HT-29 (cell line): Measurements from ENCODE around the gene GPR158. TPM values are rescaled to one million over a fixed set of nuclear protein-coding genes. Genes with fewer than 3 reads are reported as not detected.
"Not testable (repeated sequence)": the region's sequence is repeated elsewhere in the genome, so short reads cannot be mapped to it uniquely, and the experiment has no call there.

Experiments
- DNase-seq: peaks from one replicate; pipeline ENCODE4 v3.0.0-alpha.2; 2015; ENCODE audit warnings: low spot score
- total RNA-seq: library from RNA; depleted of rRNA; stranded (reverse); fragments of >200 nt; shearing (Covaris generic); gene quantifications from 2 replicates; pipeline ENCODE4 v1.2.3, GENCODE V29; 2014

The GPR158 gene
- total RNA-seq, 1 experiment from 2014 or later, result 3.1 TPM

DNA sequence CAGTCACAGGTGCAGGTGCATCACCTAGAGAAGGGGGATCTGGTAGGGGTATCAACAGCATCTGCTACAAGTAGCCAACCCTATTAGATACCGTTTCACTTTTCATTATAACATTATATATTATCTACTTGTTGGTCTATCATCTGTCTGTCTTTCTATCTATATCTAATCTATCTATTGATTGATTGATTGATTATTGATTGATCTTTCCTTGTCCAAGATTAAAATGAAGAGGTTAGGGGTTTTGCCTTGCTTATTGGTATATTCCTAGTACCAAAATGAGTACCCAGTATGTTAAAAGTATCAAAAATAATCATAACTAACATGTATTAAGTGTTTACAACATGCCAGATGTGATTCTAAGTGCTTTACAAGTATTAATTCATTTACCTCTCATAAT, 121.5 kb downstream of the GPR158 start:
- DNase-seq, result no peak

DNA sequence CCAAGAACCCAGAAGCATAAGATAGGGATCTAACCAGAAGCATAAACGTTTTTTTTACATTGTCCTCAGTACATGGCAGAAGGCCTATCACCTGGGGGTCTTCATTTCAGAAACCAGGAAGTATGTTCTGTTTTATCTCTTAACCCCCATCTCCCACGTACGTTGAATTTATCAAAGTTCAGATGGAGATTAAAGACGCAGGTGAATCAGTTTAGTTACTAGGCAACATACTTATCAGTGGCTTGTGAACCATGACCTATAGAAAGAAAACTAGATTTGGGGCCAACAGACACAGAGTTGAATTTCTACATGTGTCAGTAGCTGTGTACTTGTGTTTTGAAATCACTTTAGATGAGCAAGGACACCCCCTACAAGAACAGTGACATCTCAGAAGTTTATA, 122.7 kb downstream of the GPR158 start:
- DNase-seq, result no peak

DNA sequence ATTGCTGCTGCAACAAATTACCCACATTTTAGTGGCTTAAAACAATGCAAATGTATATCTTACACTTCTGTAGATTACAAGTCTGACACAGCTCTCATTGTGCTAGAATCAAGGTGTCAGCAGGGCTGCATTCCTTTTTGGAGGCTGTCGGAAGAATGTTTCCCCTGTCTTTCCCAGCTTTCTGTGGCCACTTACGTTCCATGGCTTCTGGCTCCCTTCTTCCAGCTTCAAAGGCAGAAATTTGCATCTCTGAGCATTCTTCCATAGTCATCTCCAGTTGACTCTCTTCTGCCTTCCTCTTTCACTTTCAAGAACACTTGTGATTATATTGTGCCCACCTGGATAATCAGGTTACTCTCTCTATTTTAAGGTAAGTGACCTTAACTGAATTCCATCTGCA, 125.3 kb downstream of the GPR158 start:
- DNase-seq, result no peak

DNA sequence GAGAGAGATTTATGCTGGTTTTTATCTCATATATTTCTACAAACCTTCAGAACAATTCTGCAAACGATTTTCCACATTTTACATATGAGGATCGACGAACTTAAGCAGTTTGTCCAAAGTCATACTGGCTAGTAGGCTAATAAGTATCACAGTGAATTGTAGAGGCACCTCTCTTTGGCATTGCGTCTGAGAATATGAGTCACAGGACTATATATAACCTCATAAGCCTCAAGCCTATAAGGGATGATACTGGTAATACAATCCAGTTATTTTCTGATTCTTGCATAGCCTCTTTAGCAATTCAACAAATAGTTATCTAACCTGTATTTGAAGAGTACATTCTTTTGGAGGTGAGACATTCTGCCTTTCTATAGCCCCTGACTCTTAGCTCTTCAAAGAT, 129.8 kb downstream of the GPR158 start:
- no peak for DNase-seq

DNA sequence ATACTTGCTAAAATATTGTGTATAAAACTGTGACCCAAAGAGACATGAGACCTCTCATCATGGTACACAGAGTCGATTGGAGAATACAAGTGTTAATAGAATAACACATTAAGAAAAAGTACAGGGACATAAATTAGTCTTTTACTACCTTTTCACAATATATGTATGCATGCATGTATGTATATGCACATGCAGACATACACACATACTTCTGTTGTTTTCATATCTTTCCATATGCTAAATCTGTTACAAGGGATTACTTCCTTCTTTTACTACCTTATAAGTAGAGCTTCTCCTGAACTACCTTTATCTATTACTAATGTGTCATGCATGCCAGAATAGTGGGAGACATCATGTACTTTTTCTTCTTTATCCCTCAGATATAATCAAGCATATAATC, 131.6 kb downstream of the GPR158 start:
- no peak for DNase-seq

DNA sequence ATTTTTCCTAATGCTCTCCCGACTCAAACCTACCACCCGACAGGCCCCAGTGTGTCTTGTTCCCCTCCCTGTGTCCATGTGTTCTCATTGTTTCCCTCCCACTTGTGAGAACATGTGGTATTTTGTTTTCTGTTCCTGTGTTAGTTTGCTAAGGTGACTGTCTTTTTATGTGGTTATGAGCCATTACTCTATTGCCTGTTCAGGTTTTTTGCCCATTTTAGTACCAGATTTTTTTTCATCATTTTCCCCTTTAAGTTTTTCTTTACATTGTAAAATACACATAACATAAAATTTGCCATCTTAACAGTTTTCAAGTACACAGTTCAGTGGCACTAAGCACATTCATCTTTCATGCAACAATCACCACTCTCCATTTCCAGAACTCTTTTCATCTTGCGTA, 133.5 kb downstream of the GPR158 start:
- DNase-seq, result no peak

DNA sequence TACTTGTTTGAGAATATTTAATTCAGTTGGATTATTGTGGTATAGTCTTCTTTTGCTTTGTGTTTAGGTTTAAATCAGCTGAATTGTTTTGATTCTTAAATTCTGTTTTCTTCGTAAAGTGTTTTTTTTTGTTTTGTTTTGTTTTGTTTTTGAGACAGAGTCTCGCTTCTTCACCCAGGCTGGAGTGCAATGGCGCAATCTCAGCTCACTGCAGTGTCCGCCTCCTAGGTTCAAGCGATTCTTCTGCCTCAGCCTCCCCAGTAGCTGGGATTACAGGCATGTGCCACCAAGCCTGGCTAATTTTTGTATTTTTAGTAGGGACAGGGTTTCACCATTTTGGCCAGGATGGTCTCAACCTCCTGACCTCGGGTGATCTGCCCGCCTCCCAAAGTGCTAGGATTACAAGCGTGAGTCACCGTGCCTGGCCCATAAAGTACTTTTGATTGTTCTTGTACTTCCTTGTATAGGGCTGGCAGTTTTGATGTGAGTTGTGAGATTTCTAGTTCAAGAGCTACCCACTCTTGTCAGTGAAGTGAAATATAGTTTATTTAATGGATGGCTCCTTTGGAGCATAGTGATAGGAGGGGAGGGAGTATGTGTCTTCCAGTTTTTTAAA, 142.9 kb downstream of the GPR158 start:
- DNase-seq, result peak; percentile 32

DNA sequence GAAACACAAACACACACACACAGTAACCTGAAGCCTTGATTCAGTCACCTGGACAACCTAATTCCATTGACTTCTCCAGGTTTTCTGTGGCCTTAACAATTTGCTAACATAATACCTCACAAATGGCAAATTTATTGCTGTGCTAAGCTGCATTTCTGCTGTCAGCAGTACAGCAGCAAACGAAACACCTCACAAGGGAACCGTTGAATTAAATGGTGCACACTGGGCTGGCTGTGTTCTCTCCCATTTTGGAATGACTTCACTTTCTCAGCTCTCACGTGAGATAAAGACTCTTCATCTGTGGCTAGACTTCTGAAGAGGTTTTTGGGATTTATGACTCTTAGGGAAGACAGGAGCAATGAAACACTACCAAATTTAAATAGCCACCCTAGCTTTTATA, 152.5 kb downstream of the GPR158 start:
- no peak for DNase-seq

DNA sequence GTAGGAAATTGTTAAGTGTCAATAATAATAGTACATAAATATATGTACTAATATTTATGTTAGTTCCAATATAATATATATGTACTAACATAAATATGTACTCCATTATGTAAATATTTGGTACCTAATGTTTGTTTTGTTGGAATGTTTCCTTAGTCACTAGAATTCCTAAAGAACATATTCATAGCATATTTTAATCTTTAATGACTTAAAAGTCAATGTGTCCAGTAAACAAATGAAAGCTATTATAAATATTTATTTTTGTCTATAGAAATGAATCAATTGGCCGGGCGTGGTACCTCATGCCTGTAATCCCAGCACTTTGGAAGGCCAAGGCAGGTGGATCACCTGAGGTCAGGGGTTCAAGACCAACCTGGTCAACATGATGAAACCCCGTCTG, 153.6 kb downstream of the GPR158 start:
- DNase-seq, result no peak

DNA sequence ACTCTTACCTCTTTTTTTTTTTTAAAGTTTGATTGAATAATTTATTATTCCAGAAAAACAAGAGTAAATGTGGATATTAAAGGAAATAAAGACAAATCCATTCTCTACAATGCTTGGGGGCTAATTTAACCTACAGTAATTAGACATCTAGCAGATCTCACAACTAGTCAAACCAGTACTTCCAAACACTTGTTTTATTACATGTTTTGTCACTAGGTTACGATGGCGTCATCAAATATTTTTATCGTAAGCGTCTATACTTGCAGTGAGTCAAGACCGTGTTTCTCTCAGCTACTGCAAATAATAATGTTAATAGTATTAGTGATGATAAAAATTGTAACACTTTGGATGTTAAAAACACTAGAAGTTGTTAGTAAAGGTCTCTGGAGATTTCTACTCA, 154.8 kb downstream of the GPR158 start:
- not testable (repeated sequence) for DNase-seq

DNA sequence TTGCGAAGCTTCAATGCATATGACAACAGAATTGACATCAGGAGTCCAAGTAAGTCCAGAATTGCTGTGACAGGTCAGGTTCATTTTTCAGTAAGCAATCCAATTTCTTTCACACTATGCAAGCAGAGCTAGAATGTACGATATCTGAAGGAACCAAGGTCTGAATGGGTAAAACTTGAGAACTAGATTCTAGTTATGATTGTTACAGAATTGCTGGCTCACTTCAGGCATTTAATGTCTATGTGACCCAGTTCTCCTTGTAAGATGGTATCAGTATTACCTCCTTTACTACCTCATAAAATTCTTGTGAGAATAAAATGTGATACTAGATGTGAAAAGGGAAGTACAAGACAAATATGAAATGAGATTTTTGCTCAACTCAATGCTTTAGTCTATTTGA, 159.6 kb downstream of the GPR158 start:
- no peak for DNase-seq

DNA sequence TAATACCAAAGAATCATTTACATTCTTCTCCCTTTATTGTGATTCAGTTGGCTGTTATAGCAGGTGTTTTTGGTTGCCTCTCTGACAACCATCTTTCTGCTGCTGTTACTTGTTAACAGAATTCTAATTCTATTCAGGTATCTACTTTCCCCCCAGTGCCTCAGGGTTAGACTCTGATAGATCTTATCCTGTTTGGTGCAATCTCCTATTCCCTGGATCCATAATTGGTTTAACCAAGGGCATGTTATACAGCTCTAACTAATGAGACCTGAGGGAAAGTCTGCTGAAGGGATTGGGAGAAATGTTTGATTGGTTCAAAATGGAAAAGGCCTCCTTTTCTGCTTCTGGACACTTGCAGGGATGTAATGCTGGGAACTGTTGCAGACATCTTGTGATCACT, 161.5 kb downstream of the GPR158 start:
- DNase-seq, result no peak

DNA sequence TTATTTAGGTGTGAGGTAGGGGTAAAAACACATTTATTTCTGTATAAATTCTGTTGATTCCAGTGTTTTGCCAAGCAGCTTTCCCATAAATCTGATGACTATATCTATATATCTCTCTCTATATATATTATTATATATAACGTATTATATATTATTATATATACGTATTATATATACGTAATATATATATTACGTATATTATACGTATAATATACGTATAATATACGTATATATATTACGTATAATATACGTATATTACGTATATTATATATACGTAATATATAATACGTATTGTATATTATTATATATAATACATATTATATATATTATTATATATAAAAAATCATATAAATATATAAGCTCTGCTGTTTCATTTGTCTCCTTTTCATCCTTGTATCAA, 163.5 kb downstream of the GPR158 start:
- no peak for DNase-seq

DNA sequence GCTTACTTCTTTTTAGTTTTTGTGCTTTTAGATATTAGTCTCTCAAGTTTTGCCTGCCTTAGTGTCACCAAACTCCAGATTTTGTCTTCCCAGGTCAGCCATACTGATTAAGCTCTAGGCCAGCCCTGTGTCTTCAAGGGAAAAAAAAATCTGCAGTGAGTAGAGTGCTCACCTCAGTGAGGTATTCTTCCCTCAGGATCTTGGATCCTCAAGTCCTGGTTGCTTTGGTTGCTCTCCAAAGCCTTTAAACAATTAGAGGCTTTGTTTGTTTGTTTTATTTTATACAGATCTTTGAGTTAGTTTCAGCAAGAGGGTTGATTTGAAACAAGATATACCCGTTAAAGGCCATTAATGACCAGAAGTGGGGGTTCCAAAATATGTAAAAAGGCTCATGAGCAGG, 165.2 kb downstream of the GPR158 start:
- no peak for DNase-seq

DNA sequence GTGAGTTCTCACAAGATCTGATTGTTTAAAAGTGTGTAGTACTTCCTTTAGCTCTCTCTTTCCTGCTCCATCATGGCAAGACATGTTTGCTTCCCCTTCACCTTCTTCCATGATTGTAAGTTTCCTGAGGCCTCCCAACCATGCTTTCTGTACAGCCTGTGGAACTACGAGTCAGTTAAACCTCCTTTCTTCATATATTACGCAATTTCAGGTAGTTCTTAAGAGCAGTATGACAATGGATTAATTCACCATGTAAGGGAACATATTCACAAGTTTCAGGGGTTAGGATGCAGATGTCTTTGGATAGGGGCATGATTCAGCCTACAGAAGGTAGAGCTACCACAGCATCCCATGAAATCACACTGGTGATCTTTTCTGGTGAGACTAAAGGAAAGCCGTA, 174.7 kb downstream of the GPR158 start:
- DNase-seq, result no peak

DNA sequence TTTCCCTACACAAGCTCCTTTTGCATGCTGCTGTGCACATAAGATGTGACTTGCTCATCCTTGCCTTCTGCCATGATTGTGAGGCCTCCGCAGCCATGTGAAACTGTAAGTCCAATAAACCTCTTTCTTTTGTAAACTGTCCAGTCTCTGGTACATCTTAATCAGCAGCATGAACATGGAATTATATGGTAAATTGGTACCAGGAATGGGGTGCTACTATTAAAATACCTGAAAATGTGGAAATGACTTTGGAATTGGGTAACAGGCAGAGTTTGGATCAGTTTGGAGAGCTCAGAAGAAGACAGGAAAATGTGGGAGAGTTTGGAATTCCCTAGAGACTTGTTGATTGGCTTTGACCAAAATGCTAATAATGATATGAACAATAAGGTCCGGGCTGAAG, 181.8 kb downstream of the GPR158 start:
- no peak for DNase-seq

DNA sequence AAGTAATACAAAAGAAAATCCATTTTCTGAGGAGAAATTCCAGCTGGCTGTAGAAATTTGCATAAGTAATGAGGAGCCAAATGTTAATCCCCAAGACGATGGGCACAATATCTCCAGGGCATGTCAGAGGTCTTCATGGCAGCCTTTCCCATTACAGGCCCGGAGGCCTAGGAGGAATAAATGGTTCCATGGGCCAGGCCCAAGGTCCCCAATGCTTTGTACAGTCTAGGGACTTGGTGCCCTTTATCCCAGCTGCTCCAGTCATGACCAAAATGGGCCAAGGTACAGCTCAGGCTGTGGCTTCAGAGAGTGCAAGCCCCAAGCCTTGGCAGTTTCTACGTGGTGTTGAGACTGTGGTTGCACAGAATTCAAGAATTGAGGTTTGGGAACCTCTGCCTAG, 182.5 kb downstream of the GPR158 start:
- no peak for DNase-seq

DNA sequence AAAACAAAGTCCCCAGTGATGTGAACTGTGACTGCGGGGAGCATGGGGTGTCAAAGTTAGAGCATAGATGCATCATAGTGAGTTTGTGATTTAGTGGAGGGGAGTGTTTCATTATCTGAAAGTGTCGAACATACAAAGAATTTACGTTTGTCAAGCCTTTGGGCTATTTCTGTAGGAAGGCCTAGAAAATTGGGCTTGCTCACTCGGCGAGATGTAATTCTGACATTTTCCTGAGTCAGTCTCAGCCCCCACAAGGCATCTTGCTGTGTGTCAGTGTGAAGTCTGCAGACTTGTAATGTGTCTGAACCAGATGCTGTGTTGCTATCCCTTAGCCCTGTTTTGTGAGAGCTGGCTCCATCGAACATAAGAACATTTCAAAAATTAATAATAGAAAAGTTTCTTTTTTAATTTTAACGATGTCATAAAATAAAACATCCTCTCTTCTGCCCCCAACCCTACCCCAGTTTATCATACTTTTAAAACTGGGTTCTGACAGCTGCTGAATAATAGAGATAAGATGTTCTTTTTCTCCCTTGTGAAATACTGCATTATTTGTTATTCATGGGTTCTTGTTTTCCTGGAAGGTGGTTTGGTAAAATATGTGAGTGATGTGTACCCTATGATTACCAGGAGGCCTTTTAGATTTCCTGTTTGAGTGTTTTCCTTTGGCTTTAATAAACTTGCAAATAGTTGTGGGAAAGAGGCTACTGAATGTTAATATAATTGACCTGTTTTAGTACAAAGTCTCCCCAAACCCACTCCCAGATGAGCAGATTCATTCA, 207.4 kb downstream of the GPR158 start:
- DNase-seq, result no peak

DNA sequence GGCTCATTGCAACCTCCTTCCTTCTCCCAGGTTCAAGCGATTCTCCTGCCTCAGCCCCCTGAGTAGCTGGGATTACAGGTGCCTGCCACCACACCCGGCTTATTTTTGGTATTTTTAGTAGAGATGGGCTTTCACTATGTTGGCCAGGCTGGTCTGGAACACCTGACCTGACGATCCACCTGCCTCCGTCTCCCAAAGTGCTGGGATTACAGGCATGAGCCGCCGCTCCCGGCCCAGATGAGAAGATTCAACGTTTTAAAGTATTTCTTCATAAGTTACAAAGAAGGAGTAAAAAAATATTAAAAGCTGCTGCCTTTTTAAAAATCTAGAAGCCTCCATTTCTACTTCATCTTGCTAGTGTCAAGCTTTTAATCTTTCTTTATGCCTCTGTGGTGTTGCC, 208.1 kb downstream of the GPR158 start:
- DNase-seq, result not testable (repeated sequence)

DNA sequence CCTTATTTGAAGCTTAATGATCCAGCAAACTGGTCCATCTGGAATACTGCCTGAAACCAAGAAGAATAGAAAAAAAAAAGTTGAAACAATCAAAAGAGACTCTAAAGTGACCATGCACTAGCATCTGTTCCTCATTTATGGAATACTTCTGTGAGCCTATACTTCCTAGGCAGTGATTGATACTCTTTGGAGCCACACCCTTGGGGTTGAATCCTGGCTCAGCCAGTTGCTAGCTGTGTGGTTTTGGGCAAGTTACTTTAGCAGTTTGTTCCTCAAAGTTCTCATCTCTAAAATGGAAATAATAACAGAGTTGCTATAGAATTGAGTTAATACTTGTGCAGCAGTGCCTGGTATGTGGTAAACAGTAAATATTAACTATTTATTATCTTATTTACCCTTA, 208.9 kb downstream of the GPR158 start:
- no peak for DNase-seq

DNA sequence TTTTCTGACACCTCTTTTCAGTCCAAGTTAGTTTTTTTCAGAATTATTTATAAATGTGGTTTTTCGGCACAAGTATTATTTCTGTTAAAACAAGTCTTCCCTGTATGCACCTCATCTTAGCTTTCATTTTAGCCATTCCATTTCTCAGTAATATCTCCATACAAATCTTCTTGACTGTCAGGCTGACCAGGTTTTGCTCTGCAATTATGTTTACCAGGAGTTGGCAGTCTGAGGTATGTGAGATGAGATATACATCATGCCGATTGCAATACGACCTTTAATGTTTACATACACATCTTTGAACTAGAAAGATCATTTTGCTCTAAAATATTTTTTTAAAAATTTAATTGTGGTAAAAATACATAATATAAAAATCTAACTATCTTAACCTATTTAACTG, 209.8 kb downstream of the GPR158 start:
- DNase-seq, result no peak

DNA sequence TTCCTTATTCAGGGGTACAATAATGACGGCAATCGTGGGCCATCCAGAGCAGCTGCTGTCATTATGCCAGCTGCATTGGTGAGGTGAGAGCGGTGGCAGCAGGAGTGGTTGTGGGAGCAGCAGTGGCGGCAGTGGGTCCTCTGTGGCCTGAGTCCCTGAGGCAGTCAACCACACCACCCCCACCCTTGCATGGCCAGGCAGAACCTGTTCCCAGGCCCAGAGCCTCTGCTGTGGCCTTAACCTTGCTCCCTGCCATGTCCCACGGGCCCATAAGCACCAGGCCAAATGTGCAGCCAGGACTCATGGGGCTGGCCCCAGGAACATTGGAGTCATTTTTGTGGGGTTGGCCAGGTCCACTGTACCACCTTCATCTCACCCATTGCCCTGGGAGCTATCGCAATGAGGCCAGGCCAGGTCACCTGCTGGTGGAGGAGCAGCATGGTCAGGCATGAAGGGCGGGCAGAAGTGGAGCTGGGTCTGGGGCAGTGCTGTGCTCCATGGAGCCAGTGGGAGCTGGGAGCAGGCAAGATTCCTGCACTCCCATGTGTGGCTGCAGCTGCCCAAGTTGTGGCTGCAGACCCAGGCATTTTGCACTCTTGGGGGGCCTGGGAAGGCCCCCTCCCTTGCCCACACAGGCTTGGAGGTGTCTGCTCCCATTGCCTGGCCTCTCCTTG, 213.5 kb downstream of the GPR158 start:
- no peak for DNase-seq

DNA sequence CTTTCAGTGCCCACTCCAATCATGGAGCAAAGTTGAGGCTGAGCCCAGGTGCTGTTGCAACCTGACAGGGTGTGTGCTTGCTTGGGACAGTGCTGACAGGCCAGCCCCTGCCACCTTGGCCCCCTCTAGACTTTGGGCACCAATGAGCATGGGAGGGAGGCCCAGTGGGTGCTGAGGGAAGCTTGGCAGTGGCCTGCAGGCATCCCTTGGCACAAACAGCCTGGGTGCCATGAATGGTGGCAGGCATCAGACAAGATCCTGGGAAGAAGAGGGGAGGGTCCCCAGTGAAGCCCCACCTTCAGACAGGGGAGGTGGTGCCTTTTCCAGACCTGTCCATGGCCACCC, 214.0 kb downstream of the GPR158 start:
- no peak for DNase-seq
